Gastrocnemius medialis (tissue), 4 donors: ENCODE results near the gene NOP14. TPM values are rescaled to one million over a fixed set of nuclear protein-coding genes. Genes with fewer than 3 reads are reported as not detected.

ENCODE experiments used
- ATAC-seq, 2 donors: fragments of 150-250 bp; one replicate each; pipeline ENCODE4 v1.9.1; 2016
- DNase-seq, 2 donors: peaks; one replicate each; pipeline ENCODE4 v3.0.0-alpha.2; 2019
- H3K27ac ChIP-seq, 4 donors: fragments of 200-600 bp; sonication (generic); 1 replicate in 1 of 4; 2 replicates in 3 of 4; pipeline ENCODE4 v1.5.1; 2016 to 2018; ENCODE audit warnings: mild to moderate bottlenecking in 2 of 4, moderate library complexity in 1 of 4
- H3K27me3 ChIP-seq, 3 donors: fragments of 200-600 bp; sonication (generic) in 2 of 3; 1 replicate in 1 of 3; 2 replicates in 2 of 3; pipeline versions ENCODE4 v1.5.1 to v1.6.0; 2016 to 2019; ENCODE audit warnings: mild to moderate bottlenecking in 1 of 3, moderate library complexity in 1 of 3
- H3K36me3 ChIP-seq, 2 donors: fragments of 200-600 bp; sonication (generic) in 1 of 2; one replicate each; pipeline ENCODE4 v1.5.1; 2017 to 2018
- H3K4me1 ChIP-seq, 2 donors: fragments of 200-600 bp; sonication (generic) in 1 of 2; one replicate each; pipeline ENCODE4 v1.5.1; 2016 to 2017; ENCODE audit warnings: mild to moderate bottlenecking in 2 of 2
- H3K4me3 ChIP-seq, 4 donors: fragments of 200-600 bp; sonication (generic) in 3 of 4; 1 replicate in 1 of 4; 2 replicates in 3 of 4; pipeline ENCODE4 v1.5.1; 2016 to 2019; ENCODE audit warnings: mild to moderate bottlenecking in 2 of 4
- H3K9me3 ChIP-seq, 3 donors: fragments of 200-600 bp; sonication (generic) in 2 of 3; 1 replicate in 1 of 3; 2 replicates in 2 of 3; pipeline ENCODE4 v1.5.1; 2016 to 2019
- CTCF ChIP-seq, 5 experiments: fragments of 450-650 bp in 3 of 5; fragments of 200-600 bp in 2 of 5; sonication (generic) in 2 of 5; IDR thresholded peaks in 4 of 5; conservative IDR thresholded peaks in 1 of 5; 1 replicate in 4 of 5; 2 replicates in 1 of 5; pipeline ENCODE4 v1.5.1; 2016 to 2019; ENCODE audit warnings: antibody characterized with exemption in 5 of 5, mild to moderate bottlenecking in 3 of 5, moderate library complexity in 3 of 5
- POLR2A ChIP-seq, 2 donors: fragments of 450-650 bp; IDR thresholded peaks; one replicate each; pipeline ENCODE4 v1.6.1; 2017; ENCODE audit warnings: antibody characterized with exemption in 2 of 2, mild to moderate bottlenecking in 2 of 2, moderate library complexity in 2 of 2
- in situ Hi-C, 4 donors: fragments of 200-750 bp; cut with MboI; loops; one replicate each; pipeline versions ENCODE4 v1.15.0 to v1.8.0; 2017; ENCODE audit warnings: low sequenced_read_pairs in 4 of 4
- intact Hi-C: fragments of 100-400 bp; cut with DNase I; formaldehyde crosslinking; loops from one replicate; pipeline ENCODE4 v1.15.1; 2023; ENCODE audit warnings: low total_unique reads
- total RNA-seq, 4 donors: library from RNA; depleted of rRNA; stranded (reverse); fragments of >200 nt; gene quantifications; one replicate each; pipeline versions ENCODE4 v1.1.0 to v1.2.3, GENCODE V29; 2016

The NOP14 gene
- total RNA-seq, 4 donors from 2014 or later: 16.6 to 46.2 (median 36.2) TPM

GRCh38 chr4:2910409-2910808 is 52.8 kb downstream of the NOP14 start:
- no peak overlapping the region for H3K27ac ChIP-seq
- H3K4me3 ChIP-seq: no peak overlapping the region
- no peaks in the 10 kb centered on the region for H3K27me3 ChIP-seq
- H3K36me3 ChIP-seq: peaks cover 2 to 98% of the 10 kb centered on the region in 2 donors
- no peaks in the 10 kb centered on the region for H3K9me3 ChIP-seq
- no peaks in the 10 kb centered on the region for H3K4me1 ChIP-seq
- in situ Hi-C loops: no loop called here
- intact Hi-C loops: no loop called here
- ATAC-seq (no peak), DNase-seq (no peak)
- no peak for TF ChIP-seq POLR2A (IDR thresholded peaks at IDR 0.05)
- TF ChIP-seq CTCF (IDR thresholded peaks at IDR 0.05 in 4 of 5, conservative IDR thresholded peaks at IDR 0.05 in 1 of 5): no peak

DNA sequence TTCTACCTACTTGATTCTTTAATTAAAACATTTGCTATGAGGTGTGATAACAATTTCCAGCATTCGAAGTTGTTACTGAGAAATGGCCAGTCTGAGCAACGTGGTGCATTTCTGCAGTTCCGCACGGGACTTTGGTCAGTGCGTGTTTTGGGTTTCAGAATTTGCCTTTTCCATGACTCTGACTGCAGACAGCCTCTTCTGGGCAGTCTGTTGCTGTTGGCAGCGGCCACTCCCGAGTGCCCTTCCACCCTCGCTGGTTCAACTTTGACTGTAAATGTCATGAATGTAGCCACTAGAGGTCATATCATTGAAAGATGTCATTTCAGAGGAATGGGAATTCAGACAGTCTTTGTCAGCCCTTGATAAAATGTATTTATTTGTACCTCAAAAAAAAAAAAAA is 53.6 kb downstream of the NOP14 start:
- intact Hi-C loops: no loop called here
- in situ Hi-C loops: no loop called here
- Histone ChIP-seq H3K36me3 (peaks cover 2 to 98% of the 10 kb centered on the region in 2 donors), H3K4me1 (no peaks in the 10 kb centered on the region), H3K9me3 (no peaks in the 10 kb centered on the region), H3K27ac (no peak overlapping the region), H3K27me3 (no peaks in the 10 kb centered on the region), H3K4me3 (no peak overlapping the region)
- ATAC-seq (no peak), DNase-seq (no peak)
- TF ChIP-seq CTCF (IDR thresholded peaks at IDR 0.05 in 4 of 5, conservative IDR thresholded peaks at IDR 0.05 in 1 of 5): no peak
- no peak for TF ChIP-seq POLR2A (IDR thresholded peaks at IDR 0.05)

- in situ Hi-C loops (no loop called here), intact Hi-C loops (no loop called here)
- Histone ChIP-seq H3K27me3 (no peaks in the 10 kb centered on the region), H3K36me3 (peaks cover 2 to 99% of the 10 kb centered on the region in 2 donors), H3K4me3 (no peak overlapping the region), H3K4me1 (no peaks in the 10 kb centered on the region), H3K9me3 (no peaks in the 10 kb centered on the region), H3K27ac (no peak overlapping the region)
- TF ChIP-seq CTCF (IDR thresholded peaks at IDR 0.05 in 4 of 5, conservative IDR thresholded peaks at IDR 0.05 in 1 of 5): no peak
- TF ChIP-seq POLR2A (IDR thresholded peaks at IDR 0.05): no peak
- DNase-seq (no peak), ATAC-seq (no peak)
Observed at GRCh38 chr4:2908686-2909085, 54.5 kb downstream of the NOP14 start.

DNA sequence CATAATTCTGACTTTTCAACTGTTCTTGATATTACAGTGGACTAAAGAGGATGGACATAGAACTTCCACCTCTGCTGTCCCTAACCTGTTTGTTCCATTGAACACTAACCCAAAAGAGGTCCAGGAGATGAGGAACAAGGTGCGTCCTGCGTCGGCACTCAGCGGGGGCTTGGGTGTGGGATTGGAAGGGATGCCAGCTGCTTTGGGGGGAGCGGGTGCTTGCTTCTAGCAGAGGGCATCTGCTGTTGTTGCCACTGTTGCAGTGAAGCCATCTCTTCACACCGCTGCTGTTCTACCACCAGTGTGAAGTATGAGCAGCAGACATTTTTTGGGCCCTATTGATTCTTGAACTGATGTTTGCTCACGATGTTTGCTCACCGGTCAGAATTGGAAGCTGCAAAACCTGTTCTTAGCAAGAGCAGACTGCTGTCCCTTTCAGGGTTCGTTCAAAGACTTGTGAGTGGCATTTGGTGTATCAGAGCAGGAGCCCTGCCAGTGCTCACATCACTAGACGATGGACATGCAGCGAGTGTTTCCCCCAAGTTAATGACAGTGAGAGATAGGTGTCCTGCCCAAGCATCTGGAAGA is 55.4 kb downstream of the NOP14 start:
- DNase-seq: no peak
- in situ Hi-C loops: no loop called here

More for the DNA sequence above, 55.4 kb downstream of the NOP14 start:
- no peak for ATAC-seq
- Histone ChIP-seq H3K9me3 (no peaks in the 10 kb centered on the region), H3K36me3 (peaks cover 2 to 99% of the 10 kb centered on the region in 2 donors), H3K4me3 (no peak overlapping the region), H3K27me3 (no peaks in the 10 kb centered on the region), H3K4me1 (no peaks in the 10 kb centered on the region), H3K27ac (no peak overlapping the region)
- TF ChIP-seq CTCF (IDR thresholded peaks at IDR 0.05 in 4 of 5, conservative IDR thresholded peaks at IDR 0.05 in 1 of 5): no peak
- TF ChIP-seq POLR2A (IDR thresholded peaks at IDR 0.05): no peak
- intact Hi-C loops: no loop called here
